ENCODE data around the gene TSG101. TPM values are rescaled to one million over a fixed set of nuclear protein-coding genes. Genes with fewer than 3 reads are reported as not detected.

The TSG101 gene, protein sequence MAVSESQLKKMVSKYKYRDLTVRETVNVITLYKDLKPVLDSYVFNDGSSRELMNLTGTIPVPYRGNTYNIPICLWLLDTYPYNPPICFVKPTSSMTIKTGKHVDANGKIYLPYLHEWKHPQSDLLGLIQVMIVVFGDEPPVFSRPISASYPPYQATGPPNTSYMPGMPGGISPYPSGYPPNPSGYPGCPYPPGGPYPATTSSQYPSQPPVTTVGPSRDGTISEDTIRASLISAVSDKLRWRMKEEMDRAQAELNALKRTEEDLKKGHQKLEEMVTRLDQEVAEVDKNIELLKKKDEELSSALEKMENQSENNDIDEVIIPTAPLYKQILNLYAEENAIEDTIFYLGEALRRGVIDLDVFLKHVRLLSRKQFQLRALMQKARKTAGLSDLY
- 54.4 and 60.6 TPM in 2 replicates for total RNA-seq (ENCODE audit: low replicate concordance)
- long read RNA-seq, transcript TSG101-201 (10 exons, 1,824 nt): major isoform, 251 of 282 reads
- long read RNA-seq, partial matches to known transcripts: 9 of 282 reads
- long read RNA-seq, other reads (novel, unspliced or antisense): 22 of 282 reads

DNA sequence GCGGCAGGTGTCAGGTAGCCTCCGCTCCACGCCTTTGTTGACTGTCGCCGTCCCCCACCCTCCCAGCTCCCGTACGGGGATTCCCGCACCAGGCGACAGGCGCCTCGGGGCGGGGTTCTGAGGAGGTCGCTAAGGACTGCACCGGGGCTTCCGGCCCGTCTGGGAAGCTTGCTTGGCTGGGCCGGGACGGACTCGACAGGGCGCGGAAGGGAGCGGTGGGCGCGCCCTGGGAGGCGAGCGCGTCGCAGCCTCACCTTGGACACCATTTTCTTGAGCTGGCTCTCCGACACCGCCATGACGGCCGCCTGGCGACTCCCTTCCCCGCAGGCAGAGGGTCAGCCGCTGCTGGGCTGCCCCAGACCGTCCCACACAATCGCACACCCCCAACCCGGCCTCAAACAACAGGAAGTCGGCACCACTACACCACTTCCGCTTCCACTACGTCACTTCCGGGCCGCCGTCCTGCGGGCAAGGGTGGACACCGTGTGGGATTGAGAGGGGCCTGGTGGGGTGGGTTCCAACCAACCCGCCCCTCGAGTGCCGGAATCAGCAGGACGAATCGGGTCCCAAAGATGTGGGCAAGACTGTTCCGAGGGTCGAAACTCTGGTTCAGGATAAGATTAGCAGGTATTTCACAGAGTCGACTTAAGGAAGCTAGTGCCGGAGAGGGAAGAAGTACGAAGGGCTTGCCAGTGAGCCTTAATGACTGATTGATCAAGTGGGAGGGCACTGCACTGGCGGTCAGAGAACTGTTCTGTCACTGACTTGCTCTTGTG is at the start of gene TSG101:
Gene TSG101 (minus strand): TSS at position 422 of the 776 bp plus-strand sequence. CDS start 126 bp downstream, at position 296.
- peaks cover 7% of the 10 kb centered on the region for H3K36me3 Mint-ChIP-seq
- peak; percentile 96 for DNase-seq (ENCODE audit: extremely low spot score, unreplicated experiment)

DNA sequence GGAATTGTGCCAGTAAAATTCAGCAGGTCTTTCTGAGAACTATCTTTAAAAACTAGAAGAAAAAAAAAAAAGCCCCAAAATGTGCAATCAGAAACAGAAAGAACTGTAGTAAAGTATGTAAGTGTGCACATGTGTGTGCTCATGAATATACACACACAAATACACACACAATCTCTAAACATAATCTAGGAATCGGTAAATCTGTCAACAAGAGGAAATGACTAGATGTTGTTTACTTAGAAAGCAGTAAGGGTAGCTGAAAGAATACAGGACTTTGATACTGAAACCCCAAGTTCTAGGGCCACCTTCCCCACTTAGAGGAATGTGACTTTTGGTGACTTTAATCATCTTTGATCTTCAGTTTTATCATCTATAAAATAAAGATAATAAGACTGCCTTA is 48.6 kb upstream of the TSG101 start:
- no peaks in the 10 kb centered on the region for H3K27me3 Mint-ChIP-seq
- no peaks in the 10 kb centered on the region for H3K9me3 Mint-ChIP-seq
- H3K4me3 Mint-ChIP-seq: no peak overlapping the region
- no peak overlapping the region for H3K27ac Mint-ChIP-seq
- TF ChIP-seq, protein P1, sequence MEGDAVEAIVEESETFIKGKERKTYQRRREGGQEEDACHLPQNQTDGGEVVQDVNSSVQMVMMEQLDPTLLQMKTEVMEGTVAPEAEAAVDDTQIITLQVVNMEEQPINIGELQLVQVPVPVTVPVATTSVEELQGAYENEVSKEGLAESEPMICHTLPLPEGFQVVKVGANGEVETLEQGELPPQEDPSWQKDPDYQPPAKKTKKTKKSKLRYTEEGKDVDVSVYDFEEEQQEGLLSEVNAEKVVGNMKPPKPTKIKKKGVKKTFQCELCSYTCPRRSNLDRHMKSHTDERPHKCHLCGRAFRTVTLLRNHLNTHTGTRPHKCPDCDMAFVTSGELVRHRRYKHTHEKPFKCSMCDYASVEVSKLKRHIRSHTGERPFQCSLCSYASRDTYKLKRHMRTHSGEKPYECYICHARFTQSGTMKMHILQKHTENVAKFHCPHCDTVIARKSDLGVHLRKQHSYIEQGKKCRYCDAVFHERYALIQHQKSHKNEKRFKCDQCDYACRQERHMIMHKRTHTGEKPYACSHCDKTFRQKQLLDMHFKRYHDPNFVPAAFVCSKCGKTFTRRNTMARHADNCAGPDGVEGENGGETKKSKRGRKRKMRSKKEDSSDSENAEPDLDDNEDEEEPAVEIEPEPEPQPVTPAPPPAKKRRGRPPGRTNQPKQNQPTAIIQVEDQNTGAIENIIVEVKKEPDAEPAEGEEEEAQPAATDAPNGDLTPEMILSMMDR (conservative IDR thresholded peaks at IDR 0.05): no peak
- DNase-seq (ENCODE audit: extremely low spot score, unreplicated experiment): no peak
- H3K4me1 Mint-ChIP-seq (ENCODE audit: unreplicated experiment): no peaks in the 10 kb centered on the region
- H3K36me3 Mint-ChIP-seq: peaks cover 12% of the 10 kb centered on the region

More for the DNA sequence above, at the start of gene TSG101:
- H3K9me3 Mint-ChIP-seq: no peaks in the 10 kb centered on the region
- H3K27me3 Mint-ChIP-seq: no peaks in the 10 kb centered on the region
- peak within 1 kb of the TSS; percentile 100 for H3K4me3 Mint-ChIP-seq
- peaks cover 20% of the 10 kb centered on the region for H3K4me1 Mint-ChIP-seq (ENCODE audit: unreplicated experiment)
- H3K27ac Mint-ChIP-seq: peak within 1 kb of the TSS; percentile 100
- TF ChIP-seq, protein P1 (conservative IDR thresholded peaks at IDR 0.05): no peak

DNA sequence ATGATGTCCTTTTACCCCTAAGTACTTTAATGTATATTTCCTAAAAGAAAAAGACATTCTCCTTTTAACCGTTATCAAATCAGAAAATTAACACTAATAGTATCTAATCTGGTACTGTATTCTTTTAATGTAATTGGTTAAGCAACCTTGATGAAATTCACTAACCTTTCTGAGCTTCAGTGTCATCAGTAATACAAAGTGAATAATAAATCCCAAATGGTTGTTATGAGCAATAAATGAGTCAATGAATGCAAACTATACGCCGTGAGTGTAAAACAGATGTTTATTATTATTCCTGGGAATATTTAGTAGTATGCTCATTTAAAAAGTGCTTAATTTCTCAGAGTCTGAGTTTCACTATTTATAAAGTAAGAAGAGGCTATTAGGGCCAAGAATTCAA is 40.3 kb upstream of the TSG101 start:
- no peak for DNase-seq (ENCODE audit: extremely low spot score, unreplicated experiment)
- Mint-ChIP-seq H3K4me1 (ENCODE audit: unreplicated experiment) (no peaks in the 10 kb centered on the region), H3K27ac (no peak overlapping the region), H3K9me3 (no peaks in the 10 kb centered on the region), H3K27me3 (no peaks in the 10 kb centered on the region), H3K36me3 (peaks cover 8% of the 10 kb centered on the region), H3K4me3 (no peak overlapping the region)
- TF ChIP-seq, protein P1 (conservative IDR thresholded peaks at IDR 0.05): no peak

DNA sequence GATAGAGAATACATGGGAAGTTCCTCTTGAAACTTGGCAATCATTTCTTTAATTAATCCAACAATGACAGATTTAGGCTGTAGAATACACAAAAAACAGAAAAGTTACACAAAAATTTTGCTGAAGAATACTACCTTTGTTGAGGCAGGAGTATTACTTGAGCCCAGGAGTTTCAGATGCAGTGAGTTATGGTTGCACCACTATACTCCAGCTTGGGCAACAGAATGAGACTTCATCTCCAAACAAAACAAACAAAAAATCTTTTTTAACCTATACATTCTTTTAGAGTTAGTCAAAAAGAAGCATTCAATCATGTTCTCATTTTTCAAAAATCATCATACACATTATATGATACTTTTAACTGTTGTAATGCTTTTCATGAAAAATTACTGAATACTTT is 39.7 kb upstream of the TSG101 start:
- Mint-ChIP-seq H3K4me3 (no peak overlapping the region), H3K27ac (no peak overlapping the region), H3K36me3 (peaks cover 5% of the 10 kb centered on the region), H3K27me3 (no peaks in the 10 kb centered on the region), H3K4me1 (ENCODE audit: unreplicated experiment) (no peaks in the 10 kb centered on the region), H3K9me3 (no peaks in the 10 kb centered on the region)
- TF ChIP-seq, protein P1 (conservative IDR thresholded peaks at IDR 0.05): no peak
- no peak for DNase-seq (ENCODE audit: extremely low spot score, unreplicated experiment)

DNA sequence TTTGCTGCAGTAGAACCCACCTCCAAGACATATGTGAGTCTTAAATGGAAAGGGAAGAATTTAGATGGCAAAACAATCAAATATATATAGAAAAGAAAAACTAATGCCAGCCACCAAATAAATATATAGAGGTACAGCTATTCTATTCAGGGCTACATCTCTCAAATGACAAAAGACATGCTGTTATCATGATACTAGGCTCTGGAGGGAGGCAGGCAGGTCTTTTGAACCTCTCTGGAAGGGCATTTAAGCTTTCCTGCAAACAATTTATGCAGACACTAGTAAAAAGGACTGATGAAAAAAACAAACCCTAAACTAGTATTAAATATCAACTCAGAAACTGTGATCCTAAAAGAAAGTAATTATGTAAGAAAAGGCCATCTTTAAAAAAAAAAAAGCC is 37.4 kb upstream of the TSG101 start:
- Mint-ChIP-seq H3K36me3 (no peaks in the 10 kb centered on the region), H3K4me3 (no peak overlapping the region), H3K27me3 (no peaks in the 10 kb centered on the region), H3K27ac (no peak overlapping the region), H3K4me1 (ENCODE audit: unreplicated experiment) (no peaks in the 10 kb centered on the region), H3K9me3 (no peaks in the 10 kb centered on the region)
- TF ChIP-seq, protein P1 (conservative IDR thresholded peaks at IDR 0.05): no peak
- no peak for DNase-seq (ENCODE audit: extremely low spot score, unreplicated experiment)

Data from type B pancreatic cell (in vitro differentiated cells).